HEK293 (cell line): Measurements from ENCODE around the gene FTO.
A peak's percentile ranks its signal among the peaks of the same experiment; 100 is the strongest.

Experiments
- CTCF ChIA-PET: fragments of 350-600 bp; formaldehyde crosslinking; extraction: SDS; loops from one replicate; lab custom pipeline; 2021; ENCODE audit warnings: antibody characterized with exemption; lab: Yijun Ruan, JAX
- POLR2A ChIA-PET: fragments of 300-600 bp; formaldehyde crosslinking; extraction: SDS; loops from one replicate; lab custom pipeline; 2020; ENCODE audit warnings: antibody characterized with exemption, inconsistent platforms; lab: Yijun Ruan, JAX
- H3K27ac ChIP-seq: fragments of 200-500 bp; sonication (Bioruptor generic); 2 replicates; pipeline ENCODE4 v1.5.1; 2014; ENCODE audit warnings: low read depth, low read length, control low read depth, inconsistent platforms; ENCODE audit errors: extremely low read depth
- H3K36me3 ChIP-seq, 2 experiments: fragments of 200-500 bp in 1 of 2; sonication (Bioruptor generic) in 1 of 2; 1 replicate in 1 of 2; 2 replicates in 1 of 2; pipeline ENCODE4 v1.5.1; 2014 to 2017; ENCODE audit warnings: inconsistent platforms in 2 of 2, low read length in 2 of 2; ENCODE audit not compliant: control insufficient read depth in 2 of 2, insufficient read depth in 1 of 2
- H3K4me1 ChIP-seq: fragments of 200-500 bp; sonication (Bioruptor generic); 2 replicates; pipeline ENCODE4 v1.5.1; 2014; ENCODE audit warnings: mild to moderate bottlenecking, low read length, inconsistent platforms; ENCODE audit not compliant: control insufficient read depth, insufficient read depth
- H3K4me3 ChIP-seq: 2 replicates; pipeline ENCODE4 v1.5.1; 2011; ENCODE audit warnings: low read depth, mild to moderate bottlenecking, control low read depth, low read length, moderate library complexity
- H3K9me3 ChIP-seq: fragments of 200-500 bp; sonication (Bioruptor generic); 2 replicates; pipeline ENCODE4 v1.5.1; 2014; ENCODE audit warnings: low read depth, low read length, inconsistent platforms; ENCODE audit not compliant: control insufficient read depth, insufficient read depth
- IKZF3 ChIP-seq: fragments of 450-650 bp; IDR thresholded peaks from 2 replicates; pipeline ENCODE4 v1.5.0; 2018; ENCODE audit warnings: missing biosample characterization, mild to moderate bottlenecking, missing genetic modification characterization, moderate library complexity
- MZF1 ChIP-seq: fragments of 450-650 bp; formaldehyde crosslinking; IDR thresholded peaks from 2 replicates; pipeline ENCODE4 v1.5.1; 2017; ENCODE audit warnings: missing biosample characterization, missing genetic modification characterization, borderline replicate concordance
- OSR2 ChIP-seq: fragments of 450-650 bp; formaldehyde crosslinking; IDR thresholded peaks from 2 replicates; pipeline ENCODE4 v1.5.1; 2016; ENCODE audit warnings: missing biosample characterization, missing genetic modification characterization
- PRDM4 ChIP-seq: fragments of 450-650 bp; formaldehyde crosslinking; IDR thresholded peaks from 2 replicates; pipeline ENCODE4 v1.5.1; 2017; ENCODE audit warnings: missing biosample characterization, missing genetic modification characterization
- PRDM6 ChIP-seq: fragments of 450-650 bp; formaldehyde crosslinking; IDR thresholded peaks from 2 replicates; pipeline ENCODE4 v1.5.1; 2017; ENCODE audit warnings: missing biosample characterization, missing genetic modification characterization
- SCRT2 ChIP-seq: fragments of 450-650 bp; formaldehyde crosslinking; IDR thresholded peaks from 2 replicates; pipeline ENCODE4 v1.5.1; 2016; ENCODE audit warnings: missing biosample characterization, missing genetic modification characterization
- SP7 ChIP-seq: fragments of 450-650 bp; formaldehyde crosslinking; IDR thresholded peaks from 2 replicates; pipeline ENCODE4 v1.5.1; 2016; ENCODE audit warnings: missing biosample characterization, missing genetic modification characterization
- WT1 ChIP-seq: fragments of 450-650 bp; formaldehyde crosslinking; IDR thresholded peaks from 2 replicates; pipeline ENCODE4 v1.5.1; 2016; ENCODE audit warnings: missing biosample characterization, missing genetic modification characterization
- ZBTB44 ChIP-seq: fragments of 450-650 bp; IDR thresholded peaks from 2 replicates; pipeline ENCODE4 v1.5.1; 2018; ENCODE audit warnings: missing biosample characterization, mild to moderate bottlenecking, missing genetic modification characterization
- ZFP3 ChIP-seq: fragments of 450-650 bp; formaldehyde crosslinking; IDR thresholded peaks from 2 replicates; pipeline ENCODE4 v1.5.1; 2016; ENCODE audit warnings: low read depth, missing biosample characterization, missing genetic modification characterization
- ZNF10 ChIP-seq: fragments of 450-650 bp; formaldehyde crosslinking; IDR thresholded peaks from 2 replicates; pipeline ENCODE4 v1.5.1; 2017; ENCODE audit warnings: missing biosample characterization, missing genetic modification characterization
- ZNF211 ChIP-seq: fragments of 450-650 bp; formaldehyde crosslinking; IDR thresholded peaks from 2 replicates; pipeline ENCODE4 v1.5.1; 2016; ENCODE audit warnings: low read depth, missing biosample characterization, missing genetic modification characterization
- ZNF561 ChIP-seq: fragments of 450-650 bp; IDR thresholded peaks from 2 replicates; pipeline ENCODE4 v1.5.1; 2018; ENCODE audit warnings: missing biosample characterization, missing genetic modification characterization, borderline replicate concordance
- ZNF626 ChIP-seq: fragments of 450-650 bp; sonication (Bioruptor Pico); formaldehyde crosslinking; IDR thresholded peaks from 2 replicates; pipeline ENCODE4 v1.5.1; 2018; ENCODE audit warnings: missing biosample characterization, missing genetic modification characterization, inconsistent platforms
- ZNF654 ChIP-seq: fragments of 450-650 bp; formaldehyde crosslinking; IDR thresholded peaks from 2 replicates; pipeline ENCODE4 v1.5.1; 2016; ENCODE audit warnings: low read depth, missing biosample characterization, missing genetic modification characterization
- ZNF785 ChIP-seq: fragments of 450-650 bp; formaldehyde crosslinking; IDR thresholded peaks from 2 replicates; pipeline ENCODE4 v1.5.1; 2016; ENCODE audit warnings: missing biosample characterization, missing genetic modification characterization
- TF ChIP-seq, protein P1 (sequence below): fragments of 450-650 bp; formaldehyde crosslinking; IDR thresholded peaks from 2 replicates; pipeline ENCODE4 v1.5.1; 2016; ENCODE audit warnings: missing biosample characterization, missing genetic modification characterization
- TF ChIP-seq, protein P2 (sequence below): fragments of 450-650 bp; formaldehyde crosslinking; IDR thresholded peaks from 2 replicates; pipeline ENCODE4 v1.5.1; 2016; ENCODE audit warnings: missing biosample characterization, missing genetic modification characterization

Gene FTO

DNA sequence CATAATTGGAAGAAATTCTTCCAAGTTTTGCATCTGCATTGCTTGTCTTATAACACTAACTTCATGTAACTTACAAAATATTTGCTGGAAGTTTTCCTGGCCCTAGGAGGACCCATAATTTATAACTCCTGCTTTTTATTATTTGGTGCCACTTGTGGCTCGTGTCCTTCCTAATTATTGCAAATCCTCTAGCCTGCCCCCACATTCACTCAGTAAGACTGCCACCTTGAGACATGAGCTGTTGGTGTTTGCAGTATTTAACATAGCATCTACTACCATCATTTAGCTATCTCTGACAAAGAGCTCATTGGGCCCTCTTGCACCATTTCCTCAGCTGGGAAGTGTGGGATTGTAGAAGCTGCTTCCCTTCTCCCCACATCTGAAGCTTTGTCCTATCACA is 49.5 kb downstream of the FTO start (continued):
- TF ChIP-seq ZNF211 (tag by site-specific recombination) = no peak
- TF ChIP-seq SCRT2 (tag by site-specific recombination) = peak; percentile 43; the same call in 1 of the 2 replicates
- TF ChIP-seq ZNF654 (tag by site-specific recombination) = peak; percentile 12
- TF ChIP-seq, protein P1, sequence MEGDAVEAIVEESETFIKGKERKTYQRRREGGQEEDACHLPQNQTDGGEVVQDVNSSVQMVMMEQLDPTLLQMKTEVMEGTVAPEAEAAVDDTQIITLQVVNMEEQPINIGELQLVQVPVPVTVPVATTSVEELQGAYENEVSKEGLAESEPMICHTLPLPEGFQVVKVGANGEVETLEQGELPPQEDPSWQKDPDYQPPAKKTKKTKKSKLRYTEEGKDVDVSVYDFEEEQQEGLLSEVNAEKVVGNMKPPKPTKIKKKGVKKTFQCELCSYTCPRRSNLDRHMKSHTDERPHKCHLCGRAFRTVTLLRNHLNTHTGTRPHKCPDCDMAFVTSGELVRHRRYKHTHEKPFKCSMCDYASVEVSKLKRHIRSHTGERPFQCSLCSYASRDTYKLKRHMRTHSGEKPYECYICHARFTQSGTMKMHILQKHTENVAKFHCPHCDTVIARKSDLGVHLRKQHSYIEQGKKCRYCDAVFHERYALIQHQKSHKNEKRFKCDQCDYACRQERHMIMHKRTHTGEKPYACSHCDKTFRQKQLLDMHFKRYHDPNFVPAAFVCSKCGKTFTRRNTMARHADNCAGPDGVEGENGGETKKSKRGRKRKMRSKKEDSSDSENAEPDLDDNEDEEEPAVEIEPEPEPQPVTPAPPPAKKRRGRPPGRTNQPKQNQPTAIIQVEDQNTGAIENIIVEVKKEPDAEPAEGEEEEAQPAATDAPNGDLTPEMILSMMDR (tag by site-specific recombination) = peak; percentile 52; the same call in 1 of the 2 replicates
- TF ChIP-seq ZNF10 (tag by site-specific recombination) = no peak

DNA sequence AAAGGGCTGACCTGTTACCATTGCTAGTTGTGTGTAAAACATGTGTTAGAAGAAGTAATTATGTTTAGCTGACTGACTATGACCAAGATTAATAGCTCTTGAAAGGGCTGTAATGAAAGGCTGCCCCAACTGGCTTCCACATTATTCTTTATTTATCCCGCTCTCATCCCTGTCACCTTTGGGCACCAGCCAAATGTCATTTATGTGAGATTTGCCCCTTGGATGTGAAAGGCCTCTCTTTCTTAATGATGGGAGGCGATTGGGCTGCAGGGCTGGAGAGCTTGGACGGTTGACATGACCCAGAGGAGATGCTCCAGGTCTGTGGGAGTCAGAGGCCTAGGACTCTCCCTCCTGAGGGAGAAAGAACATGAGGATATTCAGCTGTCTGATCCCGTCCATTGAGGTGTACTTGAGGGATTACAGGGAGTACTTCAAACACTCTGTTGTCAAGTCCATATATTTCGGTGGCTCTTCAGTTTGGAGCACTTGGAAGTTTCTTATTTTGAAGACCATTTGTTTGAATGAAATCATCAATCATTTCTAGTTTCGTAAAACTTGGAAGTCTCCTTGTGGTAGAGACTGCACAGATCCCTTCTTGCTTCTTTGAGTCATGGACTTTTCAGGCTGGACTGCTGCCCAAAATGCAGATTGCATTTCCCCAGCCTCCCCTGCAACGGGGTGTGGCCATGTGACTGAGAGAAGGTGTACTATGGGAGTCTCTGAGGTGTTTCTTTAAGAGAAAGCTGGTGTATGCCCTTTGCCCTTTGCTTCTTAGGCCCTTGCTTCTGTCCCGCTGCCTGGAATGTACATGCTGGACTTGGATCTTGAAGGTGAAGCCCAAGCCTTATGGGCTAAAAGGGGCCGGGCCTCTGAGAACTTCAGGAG is 51.3 kb downstream of the FTO start:
- TF ChIP-seq MZF1 (tag by site-specific recombination) (peak; percentile 77), PRDM4 (tag by site-specific recombination) (0 out of 2 replicates have a peak, but pooled peaks have one; percentile 60), WT1 (tag by site-specific recombination) (peak; percentile 71), ZNF561 (0 out of 2 replicates have a peak, but pooled peaks have one; percentile 14), ZNF785 (no peak), ZNF626 (tag by site-specific recombination) (no peak), SP7 (tag by site-specific recombination) (peak; percentile 91), PRDM6 (tag by site-specific recombination) (peak; percentile 36; the same call in 1 of the 2 replicates), IKZF3 (tag by site-specific recombination) (0 out of 2 replicates have a peak, but pooled peaks have one; percentile 34), ZFP3 (tag by site-specific recombination) (no peak), ZBTB44 (tag by site-specific recombination) (peak; percentile 98), OSR2 (tag by site-specific recombination) (peak; percentile 60)
- TF ChIP-seq, protein P2, sequence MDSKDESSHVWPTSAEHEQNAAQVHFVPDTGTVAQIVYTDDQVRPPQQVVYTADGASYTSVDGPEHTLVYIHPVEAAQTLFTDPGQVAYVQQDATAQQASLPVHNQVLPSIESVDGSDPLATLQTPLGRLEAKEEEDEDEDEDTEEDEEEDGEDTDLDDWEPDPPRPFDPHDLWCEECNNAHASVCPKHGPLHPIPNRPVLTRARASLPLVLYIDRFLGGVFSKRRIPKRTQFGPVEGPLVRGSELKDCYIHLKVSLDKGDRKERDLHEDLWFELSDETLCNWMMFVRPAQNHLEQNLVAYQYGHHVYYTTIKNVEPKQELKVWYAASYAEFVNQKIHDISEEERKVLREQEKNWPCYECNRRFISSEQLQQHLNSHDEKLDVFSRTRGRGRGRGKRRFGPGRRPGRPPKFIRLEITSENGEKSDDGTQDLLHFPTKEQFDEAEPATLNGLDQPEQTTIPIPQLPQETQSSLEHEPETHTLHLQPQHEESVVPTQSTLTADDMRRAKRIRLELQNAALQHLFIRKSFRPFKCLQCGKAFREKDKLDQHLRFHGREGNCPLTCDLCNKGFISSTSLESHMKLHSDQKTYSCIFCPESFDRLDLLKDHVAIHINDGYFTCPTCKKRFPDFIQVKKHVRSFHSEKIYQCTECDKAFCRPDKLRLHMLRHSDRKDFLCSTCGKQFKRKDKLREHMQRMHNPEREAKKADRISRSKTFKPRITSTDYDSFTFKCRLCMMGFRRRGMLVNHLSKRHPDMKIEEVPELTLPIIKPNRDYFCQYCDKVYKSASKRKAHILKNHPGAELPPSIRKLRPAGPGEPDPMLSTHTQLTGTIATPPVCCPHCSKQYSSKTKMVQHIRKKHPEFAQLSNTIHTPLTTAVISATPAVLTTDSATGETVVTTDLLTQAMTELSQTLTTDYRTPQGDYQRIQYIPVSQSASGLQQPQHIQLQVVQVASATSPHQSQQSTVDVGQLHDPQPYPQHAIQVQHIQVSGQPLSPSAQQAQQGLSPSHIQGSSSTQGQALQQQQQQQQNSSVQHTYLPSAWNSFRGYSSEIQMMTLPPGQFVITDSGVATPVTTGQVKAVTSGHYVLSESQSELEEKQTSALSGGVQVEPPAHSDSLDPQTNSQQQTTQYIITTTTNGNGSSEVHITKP (tag by site-specific recombination) = peak; percentile 67
- ChIA-PET CTCF (interaction anchor here (0.6 to 7.2 kb wide), 3 partner anchors 11 to 18 kb away, joined by 3 to 63 read pairs (median 4); no protein-coding TSS in a partner anchor), POLR2A (interaction anchor here (1.1 to 1.9 kb wide), 2 partner anchors 51 kb away, joined by 3 to 5 read pairs; partner anchors contain the start of genes FTO and RPGRIP1L)
- no peaks in the 10 kb centered on the region for H3K36me3 ChIP-seq
- no peak overlapping the region for H3K4me3 ChIP-seq
- H3K9me3 ChIP-seq = no peaks in the 10 kb centered on the region
- peaks cover 36% of the 10 kb centered on the region for H3K4me1 ChIP-seq
- peak overlapping the region; percentile 84 for H3K27ac ChIP-seq
